Smooth muscle cell (in vitro differentiated cells): ENCODE data around the gene LGR4. TPM values are rescaled to one million over a fixed set of nuclear protein-coding genes. Genes with fewer than 3 reads are reported as not detected.

Experiments used
- DNase-seq: peaks from one replicate; lab custom pipeline; 2025; ENCODE audit not compliant: unreplicated experiment; lab: John Stamatoyannopoulos, UW
- H2AFZ ChIP-seq: fragments of 200-600 bp; sonication (generic); 2 replicates; pipeline ENCODE4 v1.6.0; 2016; ENCODE audit warnings: antibody characterized with exemption, low read depth, mild to moderate bottlenecking
- H3F3A ChIP-seq: fragments of 200-600 bp; sonication (generic); 2 replicates; pipeline ENCODE4 v1.6.0; 2017; ENCODE audit warnings: antibody characterized with exemption, low read depth
- H3K27ac ChIP-seq: fragments of 200-600 bp; sonication (generic); 2 replicates; pipeline ENCODE4 v1.5.1; 2016; ENCODE audit warnings: low read depth, mild to moderate bottlenecking
- H3K27me3 ChIP-seq: fragments of 200-600 bp; sonication (generic); 2 replicates; pipeline ENCODE4 v1.6.1; 2016; ENCODE audit warnings: low read depth, mild to moderate bottlenecking
- H3K36me3 ChIP-seq: fragments of 200-600 bp; sonication (generic); 2 replicates; pipeline ENCODE4 v1.5.1; 2016; ENCODE audit warnings: low read depth
- H3K4me1 ChIP-seq: fragments of 200-600 bp; sonication (generic); 2 replicates; pipeline ENCODE4 v1.5.1; 2016; ENCODE audit warnings: low read depth
- H3K4me2 ChIP-seq: fragments of 200-600 bp; sonication (generic); 2 replicates; pipeline ENCODE4 v1.6.0; 2016; ENCODE audit warnings: mild to moderate bottlenecking
- H3K4me3 ChIP-seq: fragments of 200-600 bp; sonication (generic); 2 replicates; pipeline ENCODE4 v1.5.1; 2016; ENCODE audit warnings: mild to moderate bottlenecking
- H3K79me2 ChIP-seq: fragments of 200-600 bp; sonication (generic); 2 replicates; pipeline ENCODE4 v1.6.0; 2016; ENCODE audit warnings: low read depth, mild to moderate bottlenecking
- H3K9ac ChIP-seq: fragments of 200-600 bp; sonication (generic); 2 replicates; pipeline ENCODE4 v1.6.0; 2016; ENCODE audit warnings: low read depth
- H3K9me3 ChIP-seq: fragments of 200-600 bp; sonication (generic); replicated peaks from 2 replicates; pipeline ENCODE4 v1.5.1; 2016; ENCODE audit warnings: low read depth
- H4K20me1 ChIP-seq: fragments of 200-600 bp; sonication (generic); 2 replicates; pipeline ENCODE4 v1.6.0; 2016; ENCODE audit warnings: low read depth
- CTCF ChIP-seq: fragments of 200-600 bp; sonication (generic); IDR thresholded peaks from 2 replicates; pipeline ENCODE4 v1.5.1; 2017; ENCODE audit warnings: borderline replicate concordance, mild to moderate bottlenecking, antibody characterized with exemption; ENCODE audit not compliant: insufficient read depth, poor library complexity, severe bottlenecking
- WGBS: methylation state at CpG from one replicate; pipeline ENCODE4 v1.1.7; 2016; ENCODE audit warnings: low lambda C conversion rate; 5-methylcytosine and 5-hydroxymethylcytosine counted together
- polyA plus RNA-seq: library from polyadenylated mRNA; unstranded; fragments of >200 nt; fragmentation: Nextera tagmentation; extraction: Ambion mirVana; gene quantifications from 2 replicates; pipeline ENCODE4 v1.2.1, GENCODE V29; 2016
- total RNA-seq: library from RNA; depleted of rRNA; stranded (reverse); fragments of >200 nt; gene quantifications from 2 replicates; pipeline ENCODE4 v1.2.3, GENCODE V29; 2014

The LGR4 gene
- total and polyA plus RNA-seq, 2 experiments from 2014 or later: 21.4 to 96.5 TPM

- Histone ChIP-seq H3K4me1 (peaks cover 44% of the 10 kb centered on the region), H3K9me3 (no peaks in the 10 kb centered on the region), H3K4me3 (no peak overlapping the region), H3K4me2 (peak overlapping the region; percentile 29), H3K36me3 (no peaks in the 10 kb centered on the region), H3K27me3 (no peaks in the 10 kb centered on the region), H4K20me1 (peaks cover 37% of the 10 kb centered on the region), H3F3A (no peaks in the 10 kb centered on the region), H2AFZ (no peak overlapping the region), H3K79me2 (peaks cover 50% of the 10 kb centered on the region), H3K27ac (no peak overlapping the region), H3K9ac (no peak overlapping the region)
- no peak for DNase-seq
- TF ChIP-seq CTCF: no peak
- 64% methylated on average over 7 of the region's 7 CpGs for WGBS
Observed at GRCh38 chr11:27427183-27427980, 45.2 kb downstream of the LGR4 start.

GRCh38 chr11:27425814-27426213, 46.8 kb downstream of the LGR4 start:
- 83% methylated on average over 2 of the region's 2 CpGs for WGBS
- no peaks in the 10 kb centered on the region for H3K9me3 ChIP-seq
- H2AFZ ChIP-seq: no peak overlapping the region
- H3K4me3 ChIP-seq: no peak overlapping the region
- no peak overlapping the region for H3K9ac ChIP-seq
- no peaks in the 10 kb centered on the region for H3F3A ChIP-seq
- H3K4me1 ChIP-seq: peaks cover 46% of the 10 kb centered on the region
- no peak for DNase-seq
- H3K79me2 ChIP-seq: peaks cover 44% of the 10 kb centered on the region
- H3K36me3 ChIP-seq: no peaks in the 10 kb centered on the region
- H4K20me1 ChIP-seq: peaks cover 23% of the 10 kb centered on the region
- no peaks in the 10 kb centered on the region for H3K27me3 ChIP-seq
- H3K27ac ChIP-seq: no peak overlapping the region
- H3K4me2 ChIP-seq: no peak overlapping the region
- TF ChIP-seq CTCF: no peak

- Histone ChIP-seq H3F3A (no peaks in the 10 kb centered on the region), H4K20me1 (peaks cover 17% of the 10 kb centered on the region), H2AFZ (no peak overlapping the region), H3K9me3 (no peaks in the 10 kb centered on the region), H3K9ac (no peak overlapping the region), H3K79me2 (peaks cover 68% of the 10 kb centered on the region), H3K27me3 (no peaks in the 10 kb centered on the region), H3K27ac (peak overlapping the region; percentile 9), H3K4me3 (no peak overlapping the region), H3K4me1 (peaks cover 49% of the 10 kb centered on the region), H3K4me2 (peak overlapping the region; percentile 29), H3K36me3 (no peaks in the 10 kb centered on the region)
- DNase-seq: no peak
- TF ChIP-seq CTCF: no peak
- WGBS: 28% methylated on average over 4 of the region's 4 CpGs
Observed at GRCh38 chr11:27423125-27423524, 49.5 kb downstream of the LGR4 start.
